ENCODE measurements around the gene MED12L. TPM values are rescaled to one million over a fixed set of nuclear protein-coding genes. Genes with fewer than 3 reads are reported as not detected.

The MED12L gene
- total and polyA plus RNA-seq, 2 donors from 2014 or later, result 0.13 to 0.82 TPM

DNA sequence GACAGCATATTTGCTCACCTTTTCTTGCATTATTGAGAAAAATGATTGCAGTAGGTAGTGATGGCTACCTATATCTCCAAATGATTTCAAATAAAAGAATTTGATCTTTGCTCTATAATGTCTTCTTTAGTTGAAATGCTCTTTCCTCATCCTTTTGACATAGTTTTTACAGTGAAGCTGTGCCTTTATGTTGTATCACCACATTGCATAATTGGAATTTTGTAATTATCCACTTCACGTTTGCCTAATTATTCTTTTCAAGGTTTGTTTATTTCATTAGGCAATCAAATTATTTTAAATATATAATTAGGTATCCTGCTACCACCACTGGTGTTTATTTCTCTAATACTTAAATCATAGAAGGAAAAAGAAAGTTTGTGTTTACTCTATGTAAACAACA lies 265.2 kb downstream of the MED12L start:
- H3K27me3 ChIP-seq (ENCODE audit: control insufficient read depth, insufficient read depth, low read length), result no peaks in the 10 kb centered on the region
- no peaks in the 10 kb centered on the region for H3K4me1 ChIP-seq (ENCODE audit: control insufficient read depth in 2 of 3, insufficient read depth in 2 of 3, low read depth in 1 of 3, low read length in 3 of 3)
- no peaks in the 10 kb centered on the region for H3K9me3 ChIP-seq (ENCODE audit: control insufficient read depth in 2 of 3, insufficient read depth in 1 of 3, low read length in 3 of 3)
- H3K27ac ChIP-seq (ENCODE audit: low read depth in 2 of 2, low read length in 2 of 2), result no peak overlapping the region
- DNase-seq, result no peak
- no peak overlapping the region for H3K9ac ChIP-seq (ENCODE audit: low read length in 3 of 3)
- no peak for FAIRE-seq
- no peak overlapping the region for H3K4me3 ChIP-seq (ENCODE audit: low read length in 3 of 3)
- intact Hi-C loops (cut with DNase I), result no loop called here
- TF ChIP-seq CTCF (IDR thresholded peaks at IDR 0.05; ENCODE audit: borderline replicate concordance, extremely low read depth, insufficient read depth), result no peak
- no peaks in the 10 kb centered on the region for H3K36me3 ChIP-seq (ENCODE audit: control insufficient read depth in 2 of 3, insufficient read depth in 3 of 3, low read length in 3 of 3)

- no peak overlapping the region for H3K9ac ChIP-seq (ENCODE audit: low read length in 3 of 3)
- no peak for TF ChIP-seq CTCF (IDR thresholded peaks at IDR 0.05; ENCODE audit: borderline replicate concordance, extremely low read depth, insufficient read depth)
- intact Hi-C loops (cut with DNase I), result no loop called here
- H3K27ac ChIP-seq (ENCODE audit: low read depth in 2 of 2, low read length in 2 of 2), result no peak overlapping the region
- no peaks in the 10 kb centered on the region for H3K36me3 ChIP-seq (ENCODE audit: control insufficient read depth in 2 of 3, insufficient read depth in 3 of 3, low read length in 3 of 3)
- no peak for DNase-seq
- no peaks in the 10 kb centered on the region for H3K9me3 ChIP-seq (ENCODE audit: control insufficient read depth in 2 of 3, insufficient read depth in 1 of 3, low read length in 3 of 3)
- H3K4me1 ChIP-seq (ENCODE audit: control insufficient read depth in 2 of 3, insufficient read depth in 2 of 3, low read depth in 1 of 3, low read length in 3 of 3), result no peaks in the 10 kb centered on the region
- no peak overlapping the region for H3K4me3 ChIP-seq (ENCODE audit: low read length in 3 of 3)
- no peaks in the 10 kb centered on the region for H3K27me3 ChIP-seq (ENCODE audit: control insufficient read depth, insufficient read depth, low read length)
- no peak for FAIRE-seq
Measured at GRCh38 chr3:151351219-151351618, 265.8 kb downstream of the MED12L start.

GRCh38 chr3:151351648-151352047 lies 266.2 kb downstream of the MED12L start:
- no peak overlapping the region for H3K9ac ChIP-seq (ENCODE audit: low read length in 3 of 3)
- H3K9me3 ChIP-seq (ENCODE audit: control insufficient read depth in 2 of 3, insufficient read depth in 1 of 3, low read length in 3 of 3), result no peaks in the 10 kb centered on the region
- no peak overlapping the region for H3K27ac ChIP-seq (ENCODE audit: low read depth in 2 of 2, low read length in 2 of 2)
- intact Hi-C loops (cut with DNase I), result no loop called here
- no peaks in the 10 kb centered on the region for H3K36me3 ChIP-seq (ENCODE audit: control insufficient read depth in 2 of 3, insufficient read depth in 3 of 3, low read length in 3 of 3)
- DNase-seq (no peak), FAIRE-seq (no peak)
- no peaks in the 10 kb centered on the region for H3K27me3 ChIP-seq (ENCODE audit: control insufficient read depth, insufficient read depth, low read length)
- H3K4me1 ChIP-seq (ENCODE audit: control insufficient read depth in 2 of 3, insufficient read depth in 2 of 3, low read depth in 1 of 3, low read length in 3 of 3), result no peaks in the 10 kb centered on the region
- no peak for TF ChIP-seq CTCF (IDR thresholded peaks at IDR 0.05; ENCODE audit: borderline replicate concordance, extremely low read depth, insufficient read depth)
- no peak overlapping the region for H3K4me3 ChIP-seq (ENCODE audit: low read length in 3 of 3)

- Histone ChIP-seq H3K4me1 (ENCODE audit: control insufficient read depth in 2 of 3, insufficient read depth in 2 of 3, low read depth in 1 of 3, low read length in 3 of 3) (no peaks in the 10 kb centered on the region), H3K27me3 (ENCODE audit: control insufficient read depth, insufficient read depth, low read length) (no peaks in the 10 kb centered on the region), H3K36me3 (ENCODE audit: control insufficient read depth in 2 of 3, insufficient read depth in 3 of 3, low read length in 3 of 3) (no peaks in the 10 kb centered on the region), H3K4me3 (ENCODE audit: low read length in 3 of 3) (no peak overlapping the region), H3K9ac (ENCODE audit: low read length in 3 of 3) (no peak overlapping the region), H3K9me3 (ENCODE audit: control insufficient read depth in 2 of 3, insufficient read depth in 1 of 3, low read length in 3 of 3) (no peaks in the 10 kb centered on the region), H3K27ac (ENCODE audit: low read depth in 2 of 2, low read length in 2 of 2) (no peak overlapping the region)
- TF ChIP-seq CTCF (IDR thresholded peaks at IDR 0.05; ENCODE audit: borderline replicate concordance, extremely low read depth, insufficient read depth), result no peak
- FAIRE-seq (no peak), DNase-seq (no peak)
- intact Hi-C loops (cut with DNase I), result no loop called here
Measured at GRCh38 chr3:151356794-151357462, 271.5 kb downstream of the MED12L start.

Measured in kidney (tissue), 14 donors.